ENCODE data around the gene CD59.

Gene CD59

DNA sequence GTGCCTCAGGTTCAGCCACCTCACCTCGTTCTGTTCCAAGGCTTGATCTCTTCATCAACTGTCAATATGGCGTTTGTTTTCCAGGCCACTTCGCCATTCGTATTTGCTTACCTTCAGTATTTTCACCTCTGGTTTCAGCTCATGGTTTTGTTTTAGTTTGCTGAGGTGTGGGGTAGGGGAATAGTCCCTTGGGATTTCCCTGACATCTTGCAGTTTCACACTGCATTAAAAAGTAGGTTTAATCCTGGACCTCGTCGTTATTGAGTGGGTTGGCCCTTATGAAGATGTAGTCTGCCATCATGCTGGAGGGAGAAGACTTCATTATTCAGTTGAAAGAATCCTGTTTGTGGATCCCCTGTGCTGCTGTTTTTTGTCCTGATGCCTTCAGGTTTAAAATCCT lies 81.6 kb downstream of the CD59 start:
- no peak overlapping the region for H2AFZ ChIP-seq (ENCODE audit: low read depth, low read length, severe bottlenecking)

More for the DNA sequence above, 81.6 kb downstream of the CD59 start:
- Histone ChIP-seq H3K27ac (ENCODE audit: low read depth, low read length) (no peak overlapping the region), H3K4me2 (ENCODE audit: low read depth, low read length, poor library complexity, severe bottlenecking) (no peak overlapping the region), H3K9me2 (replicated peaks; ENCODE audit: insufficient read depth, low read length) (no peaks in the 10 kb centered on the region), H3K27me3 (ENCODE audit: low read length) (no peaks in the 10 kb centered on the region), H3K36me3 (ENCODE audit: low read length) (no peaks in the 10 kb centered on the region), H3K4me3 (ENCODE audit: insufficient read depth, low read length, poor library complexity, severe bottlenecking) (no peak overlapping the region), H4K20me1 (ENCODE audit: low read depth, low read length) (no peaks in the 10 kb centered on the region), H3K9ac (ENCODE audit: low read length) (no peak overlapping the region), H3K79me2 (ENCODE audit: insufficient read depth, low read length) (no peaks in the 10 kb centered on the region), H3K9me3 (ENCODE audit: insufficient read depth, low read length) (no peaks in the 10 kb centered on the region), H3F3A (ENCODE audit: insufficient read depth) (no peaks in the 10 kb centered on the region)
- TF ChIP-seq, protein P1, sequence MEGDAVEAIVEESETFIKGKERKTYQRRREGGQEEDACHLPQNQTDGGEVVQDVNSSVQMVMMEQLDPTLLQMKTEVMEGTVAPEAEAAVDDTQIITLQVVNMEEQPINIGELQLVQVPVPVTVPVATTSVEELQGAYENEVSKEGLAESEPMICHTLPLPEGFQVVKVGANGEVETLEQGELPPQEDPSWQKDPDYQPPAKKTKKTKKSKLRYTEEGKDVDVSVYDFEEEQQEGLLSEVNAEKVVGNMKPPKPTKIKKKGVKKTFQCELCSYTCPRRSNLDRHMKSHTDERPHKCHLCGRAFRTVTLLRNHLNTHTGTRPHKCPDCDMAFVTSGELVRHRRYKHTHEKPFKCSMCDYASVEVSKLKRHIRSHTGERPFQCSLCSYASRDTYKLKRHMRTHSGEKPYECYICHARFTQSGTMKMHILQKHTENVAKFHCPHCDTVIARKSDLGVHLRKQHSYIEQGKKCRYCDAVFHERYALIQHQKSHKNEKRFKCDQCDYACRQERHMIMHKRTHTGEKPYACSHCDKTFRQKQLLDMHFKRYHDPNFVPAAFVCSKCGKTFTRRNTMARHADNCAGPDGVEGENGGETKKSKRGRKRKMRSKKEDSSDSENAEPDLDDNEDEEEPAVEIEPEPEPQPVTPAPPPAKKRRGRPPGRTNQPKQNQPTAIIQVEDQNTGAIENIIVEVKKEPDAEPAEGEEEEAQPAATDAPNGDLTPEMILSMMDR (IDR thresholded peaks at IDR 0.05; ENCODE audit: insufficient read depth, low read length, poor library complexity, severe bottlenecking), result no peak
- TF ChIP-seq EZH2phosphoT487 (conservative IDR thresholded peaks at IDR 0.05; ENCODE audit: low read length), result no peak
